ENCODE results near the gene BACE2.

DNA sequence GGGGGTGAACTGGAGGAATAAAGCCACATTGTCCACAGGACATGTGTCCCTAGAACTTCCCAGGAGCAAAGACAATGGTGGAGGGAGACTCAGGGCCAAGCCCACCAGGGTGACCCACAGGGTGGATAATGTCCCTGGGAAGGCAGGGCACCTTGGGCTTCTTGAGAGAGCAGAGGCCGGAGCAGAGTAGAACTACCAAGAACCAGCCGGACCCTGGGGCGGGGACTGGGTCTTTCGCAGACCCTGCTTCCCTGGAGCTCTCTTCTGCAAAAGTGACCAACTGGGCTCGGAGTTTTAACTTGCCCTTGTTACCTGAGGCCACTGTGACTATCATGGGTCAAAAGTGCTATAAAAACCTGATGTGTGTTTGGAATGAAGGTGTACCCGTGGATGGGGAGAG is 147.8 kb downstream of the BACE2 start:
- TF ChIP-seq, protein P1, sequence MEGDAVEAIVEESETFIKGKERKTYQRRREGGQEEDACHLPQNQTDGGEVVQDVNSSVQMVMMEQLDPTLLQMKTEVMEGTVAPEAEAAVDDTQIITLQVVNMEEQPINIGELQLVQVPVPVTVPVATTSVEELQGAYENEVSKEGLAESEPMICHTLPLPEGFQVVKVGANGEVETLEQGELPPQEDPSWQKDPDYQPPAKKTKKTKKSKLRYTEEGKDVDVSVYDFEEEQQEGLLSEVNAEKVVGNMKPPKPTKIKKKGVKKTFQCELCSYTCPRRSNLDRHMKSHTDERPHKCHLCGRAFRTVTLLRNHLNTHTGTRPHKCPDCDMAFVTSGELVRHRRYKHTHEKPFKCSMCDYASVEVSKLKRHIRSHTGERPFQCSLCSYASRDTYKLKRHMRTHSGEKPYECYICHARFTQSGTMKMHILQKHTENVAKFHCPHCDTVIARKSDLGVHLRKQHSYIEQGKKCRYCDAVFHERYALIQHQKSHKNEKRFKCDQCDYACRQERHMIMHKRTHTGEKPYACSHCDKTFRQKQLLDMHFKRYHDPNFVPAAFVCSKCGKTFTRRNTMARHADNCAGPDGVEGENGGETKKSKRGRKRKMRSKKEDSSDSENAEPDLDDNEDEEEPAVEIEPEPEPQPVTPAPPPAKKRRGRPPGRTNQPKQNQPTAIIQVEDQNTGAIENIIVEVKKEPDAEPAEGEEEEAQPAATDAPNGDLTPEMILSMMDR (conservative IDR thresholded peaks at IDR 0.05): no peak
- no peak for TF ChIP-seq ZFX (IDR thresholded peaks at IDR 0.05)
